KBM-7 (cell line): ENCODE results near the gene MAP2K6.

ENCODE experiments used
- DNase-seq: peaks from one replicate; pipeline ENCODE4 v3.0.0-alpha.2; 2015
- in situ Hi-C: fragments of 300-500 bp; cut with MboI; formaldehyde crosslinking; loops from 2 replicates; pipeline ENCODE4 v1.14.3; 2020; ENCODE audit warnings: low sequenced_read_pairs, low pct_unique_long_range_greater_than_20kb, mixed read lengths

Gene MAP2K6

DNA sequence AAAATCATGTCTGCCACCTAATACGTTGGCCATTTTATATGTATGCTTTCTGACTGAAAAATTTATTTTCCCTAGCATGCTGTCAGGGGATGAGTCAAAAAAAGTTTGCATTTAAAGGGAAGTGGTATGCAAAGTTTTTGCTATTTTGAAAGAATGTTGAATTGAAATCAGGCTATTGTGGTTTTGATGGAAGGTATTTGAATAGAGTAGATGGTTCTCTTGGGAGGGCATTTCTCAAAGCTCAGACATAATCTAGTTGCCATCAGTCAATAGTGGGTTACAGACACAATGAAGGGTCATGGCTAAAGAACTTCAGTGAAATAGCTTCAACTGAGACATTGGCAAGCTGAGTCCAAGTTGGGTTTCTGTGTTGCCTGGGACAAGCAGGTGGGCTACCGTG lies 102.4 kb downstream of the MAP2K6 start:
- in situ Hi-C loops, result no loop called here
- DNase-seq, result no peak

DNA sequence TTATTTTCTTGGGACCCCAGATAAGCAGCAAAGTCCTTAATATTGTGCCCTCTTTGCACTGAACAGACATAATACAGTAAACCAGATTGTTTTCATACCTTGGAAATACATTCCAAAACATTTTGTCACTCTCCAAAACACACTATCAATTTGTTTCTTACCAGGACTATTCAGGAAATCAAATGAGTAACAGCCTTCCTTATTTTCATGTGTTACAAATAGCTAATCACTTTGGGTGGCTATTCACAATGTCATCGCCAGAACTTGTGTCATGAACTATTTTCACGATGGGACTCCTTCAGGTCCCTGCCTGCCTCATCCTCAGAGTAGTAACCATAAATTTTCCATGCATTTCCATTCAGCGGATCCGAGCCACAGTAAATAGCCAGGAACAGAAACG lies 104.5 kb downstream of the MAP2K6 start:
- in situ Hi-C loops, result no loop called here
- no peak for DNase-seq

DNA sequence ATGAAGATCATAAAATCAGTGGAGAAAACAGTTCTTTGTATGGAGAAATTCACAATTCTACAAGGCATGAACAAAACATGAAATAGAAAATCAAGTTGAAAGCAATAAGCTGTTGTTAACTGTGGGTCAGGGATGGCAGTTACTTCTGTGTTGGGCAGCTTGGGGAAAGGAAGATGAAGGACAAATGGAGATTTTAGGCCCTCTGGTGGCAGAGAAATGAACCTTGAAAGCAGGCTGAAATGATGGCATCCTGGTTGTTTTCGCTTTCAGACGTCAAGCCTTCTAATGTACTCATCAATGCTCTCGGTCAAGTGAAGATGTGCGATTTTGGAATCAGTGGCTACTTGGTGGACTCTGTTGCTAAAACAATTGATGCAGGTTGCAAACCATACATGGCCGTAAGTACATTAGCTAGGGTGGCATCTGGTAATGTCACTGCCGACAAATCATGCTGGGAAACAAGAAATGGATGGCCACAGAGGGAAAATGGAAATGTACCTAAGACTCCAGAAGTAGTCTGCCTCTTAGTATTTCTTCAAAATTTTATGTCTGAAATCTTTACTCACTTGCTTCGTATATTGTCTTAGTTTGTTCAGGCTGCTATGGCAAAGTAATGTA lies 108.9 kb downstream of the MAP2K6 start:
- in situ Hi-C loops, result no loop called here
- peak; percentile 65 for DNase-seq

DNA sequence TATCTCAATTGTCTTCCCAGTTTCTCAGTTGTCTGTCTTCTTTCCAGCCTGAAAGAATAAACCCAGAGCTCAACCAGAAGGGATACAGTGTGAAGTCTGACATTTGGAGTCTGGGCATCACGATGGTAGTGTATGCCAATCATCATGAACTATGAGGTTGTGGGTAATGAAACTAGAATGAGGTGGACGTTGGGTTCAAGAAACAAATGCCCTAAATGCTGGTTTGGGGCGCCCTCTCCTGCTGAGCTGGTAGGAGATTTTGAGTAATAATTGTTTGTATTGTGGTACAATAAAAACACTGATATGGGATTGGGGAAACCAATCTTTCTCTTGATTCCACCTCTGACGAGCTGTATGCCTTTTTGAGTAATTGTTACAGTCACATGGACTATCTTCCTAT lies 110.4 kb downstream of the MAP2K6 start:
- peak; percentile 7 for DNase-seq
- in situ Hi-C loops, result no loop called here

DNA sequence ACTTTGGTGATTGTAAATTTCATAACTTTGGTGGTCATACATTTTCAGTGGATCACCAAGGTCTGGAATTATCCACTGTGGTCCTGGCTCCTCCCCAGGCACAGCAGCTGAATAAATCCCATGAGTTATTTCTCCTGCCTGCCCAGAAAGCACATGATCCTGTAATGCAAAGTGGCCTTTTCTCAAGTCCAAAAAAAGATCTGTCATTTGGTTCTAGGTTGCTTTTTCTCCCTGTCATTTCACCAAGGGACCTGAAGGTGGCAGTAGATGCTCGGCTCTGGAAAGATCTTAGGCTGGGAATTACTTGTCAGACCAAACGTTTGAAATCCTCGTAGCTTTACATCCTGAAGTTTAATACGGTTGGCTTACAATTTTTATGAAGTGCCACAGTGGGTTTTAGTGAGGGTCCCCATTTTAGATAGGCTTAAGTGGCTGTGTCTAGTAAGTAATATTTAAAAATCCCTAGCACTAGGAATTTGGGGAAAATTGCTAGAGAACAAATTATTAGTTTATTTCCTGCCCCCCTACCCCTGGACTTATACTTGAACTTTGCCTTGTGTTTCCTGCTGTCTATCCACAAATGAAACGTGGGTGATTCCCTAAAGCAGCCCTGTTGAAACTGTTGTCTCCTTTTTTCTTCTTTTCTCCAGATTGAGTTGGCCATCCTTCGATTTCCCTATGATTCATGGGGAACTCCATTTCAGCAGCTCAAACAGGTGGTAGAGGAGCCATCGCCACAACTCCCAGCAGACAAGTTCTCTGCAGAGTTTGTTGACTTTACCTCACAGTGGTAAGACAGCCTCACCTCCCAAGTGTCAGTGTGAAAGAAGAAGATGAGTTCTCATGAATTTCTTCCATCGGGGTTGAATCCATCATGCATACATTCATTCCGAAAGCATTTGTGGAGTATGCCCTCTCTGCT lies 111.7 kb downstream of the MAP2K6 start:
- peak; percentile 72 for DNase-seq
- in situ Hi-C loops, result no loop called here

DNA sequence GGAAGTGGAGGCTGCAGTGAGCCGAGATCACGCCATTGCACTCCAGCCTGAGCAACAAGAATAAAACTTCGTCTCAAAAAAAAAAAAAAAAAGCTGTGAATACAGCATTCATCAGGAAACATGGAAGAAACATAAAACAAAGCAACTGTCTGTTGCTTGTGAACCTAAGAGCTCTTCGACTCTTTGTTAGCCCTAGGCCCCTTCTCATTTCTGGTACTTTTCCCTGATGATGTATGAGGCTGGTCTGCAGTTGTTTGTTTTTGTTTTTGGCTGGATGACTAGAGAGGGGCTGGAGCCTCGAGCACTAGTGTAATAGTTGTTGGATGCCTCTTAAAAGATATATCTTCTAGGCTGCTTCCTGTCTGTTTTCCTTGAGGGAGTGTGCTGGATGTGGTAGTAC lies 113.5 kb downstream of the MAP2K6 start:
- DNase-seq, result no peak
- in situ Hi-C loops, result no loop called here

DNA sequence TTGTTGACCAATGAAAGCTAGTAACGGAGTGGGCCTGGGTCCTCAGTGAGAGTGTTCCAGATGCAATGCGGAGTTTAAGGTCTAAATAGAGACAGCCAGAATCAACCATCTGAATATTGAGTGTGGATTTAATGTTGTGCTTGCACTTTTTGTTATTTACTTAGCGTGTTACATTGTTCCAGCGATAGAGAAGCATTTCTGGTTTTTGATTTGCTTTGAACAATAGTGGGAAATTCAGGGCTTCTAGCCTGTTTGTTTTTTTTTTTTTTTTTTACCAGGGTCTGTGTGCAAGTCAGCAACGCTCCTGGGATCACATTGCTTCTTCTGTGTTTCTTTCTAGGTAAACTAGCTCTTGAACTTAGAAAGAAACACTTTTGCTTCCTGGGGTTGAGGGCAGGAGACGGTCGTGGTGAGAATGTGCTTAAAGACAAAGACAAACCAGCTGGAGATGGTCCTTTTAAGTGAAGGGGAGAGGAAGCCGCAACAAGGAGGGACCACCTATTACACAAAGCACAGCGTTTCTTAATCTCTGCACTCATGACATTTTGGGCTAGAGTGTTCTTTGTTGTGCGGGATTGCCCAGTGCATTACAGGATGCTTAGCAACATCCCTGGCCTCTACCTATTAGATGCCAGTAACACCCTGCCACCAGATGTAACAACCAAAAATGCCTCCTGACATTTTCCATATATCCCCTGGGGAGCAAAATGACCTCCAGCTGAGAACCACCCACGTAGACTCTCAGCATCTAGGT lies 119.2 kb downstream of the MAP2K6 start:
- in situ Hi-C loops, result no loop called here
- no peak for DNase-seq

DNA sequence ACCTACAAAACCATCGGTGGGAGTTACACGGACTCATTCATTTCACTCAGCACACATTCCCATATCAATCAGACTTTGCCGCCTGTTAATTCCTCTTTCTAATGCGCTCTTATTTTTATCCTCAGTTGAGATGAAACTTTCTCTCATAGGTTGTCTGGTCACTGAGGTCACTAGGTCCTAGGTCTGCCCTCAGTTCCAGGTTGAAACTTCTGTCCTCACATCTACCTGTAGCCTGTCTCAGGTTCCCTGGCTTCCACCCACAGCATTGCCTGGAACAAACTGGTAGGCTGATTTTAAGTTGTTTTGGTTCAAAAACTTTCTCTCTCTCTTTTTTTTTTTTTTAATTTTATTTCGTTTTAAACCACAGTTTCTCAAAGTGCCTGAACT lies 119.7 kb downstream of the MAP2K6 start:
- in situ Hi-C loops, result no loop called here
- no peak for DNase-seq

DNA sequence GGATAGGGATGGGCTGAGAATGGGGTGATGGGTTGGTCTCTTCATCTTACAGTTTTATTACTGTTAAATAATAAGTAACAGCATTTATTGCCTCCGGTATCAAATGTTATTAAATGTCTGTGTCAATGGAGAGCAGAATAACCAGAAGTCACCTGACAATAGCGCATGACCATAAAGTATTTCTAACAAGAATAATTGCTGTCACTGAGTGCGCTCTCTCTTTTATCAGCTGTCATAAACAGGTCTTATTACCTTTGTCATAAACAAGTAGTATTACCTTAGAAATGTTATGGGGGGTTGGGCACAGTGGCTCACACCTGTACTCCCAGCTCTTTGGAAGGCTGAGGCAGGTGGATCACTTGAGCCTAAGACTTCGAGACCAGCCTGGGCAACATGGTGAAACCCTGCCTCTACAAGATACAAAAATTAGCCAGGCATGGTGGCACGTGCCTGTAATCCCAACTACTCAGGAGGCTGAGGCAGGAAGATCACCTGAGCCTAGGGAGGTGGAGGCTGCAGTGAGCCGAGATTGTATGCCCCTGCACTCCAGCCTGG lies 120.6 kb downstream of the MAP2K6 start:
- DNase-seq, result no peak
- in situ Hi-C loops, result no loop called here

DNA sequence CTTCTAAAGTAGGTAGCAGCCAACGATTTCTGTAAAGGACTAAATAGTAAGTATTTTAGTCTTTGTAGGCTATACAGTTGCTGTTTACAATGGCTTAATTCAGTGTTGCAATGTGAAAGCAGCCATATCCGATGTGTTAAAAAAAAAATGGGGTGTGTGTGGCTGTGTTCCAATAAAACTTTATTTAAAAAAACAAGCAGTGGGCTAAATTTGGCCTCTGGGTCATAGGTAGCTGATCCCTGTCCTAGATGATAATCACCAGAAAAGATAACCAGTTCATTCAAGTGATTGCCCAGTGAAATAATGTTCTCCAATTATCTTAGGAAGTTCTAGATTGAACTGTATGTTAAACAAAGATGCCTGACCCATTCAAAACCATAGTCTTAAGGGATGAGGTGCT lies 124.3 kb downstream of the MAP2K6 start:
- DNase-seq, result no peak
- in situ Hi-C loops, result no loop called here

DNA sequence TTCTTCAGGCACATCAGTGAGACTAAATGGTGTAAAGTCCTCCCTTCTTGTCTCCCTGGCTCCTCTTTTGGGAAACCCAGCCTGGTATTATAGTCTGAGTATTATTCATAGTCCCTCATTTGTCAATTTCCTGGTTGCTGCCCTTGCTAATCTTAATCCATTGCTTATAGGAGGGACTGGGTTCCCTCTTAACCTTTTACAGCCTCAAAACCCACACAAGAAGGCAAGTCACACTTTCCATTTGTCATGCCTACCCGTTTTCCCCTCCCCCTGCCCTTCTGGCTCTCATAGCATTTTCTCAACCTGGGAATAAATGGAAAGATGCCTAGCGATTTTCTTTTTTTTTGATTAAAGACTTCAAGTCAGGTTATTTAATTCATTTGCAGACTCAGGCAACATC lies 124.8 kb downstream of the MAP2K6 start:
- no peak for DNase-seq
- in situ Hi-C loops, result no loop called here

DNA sequence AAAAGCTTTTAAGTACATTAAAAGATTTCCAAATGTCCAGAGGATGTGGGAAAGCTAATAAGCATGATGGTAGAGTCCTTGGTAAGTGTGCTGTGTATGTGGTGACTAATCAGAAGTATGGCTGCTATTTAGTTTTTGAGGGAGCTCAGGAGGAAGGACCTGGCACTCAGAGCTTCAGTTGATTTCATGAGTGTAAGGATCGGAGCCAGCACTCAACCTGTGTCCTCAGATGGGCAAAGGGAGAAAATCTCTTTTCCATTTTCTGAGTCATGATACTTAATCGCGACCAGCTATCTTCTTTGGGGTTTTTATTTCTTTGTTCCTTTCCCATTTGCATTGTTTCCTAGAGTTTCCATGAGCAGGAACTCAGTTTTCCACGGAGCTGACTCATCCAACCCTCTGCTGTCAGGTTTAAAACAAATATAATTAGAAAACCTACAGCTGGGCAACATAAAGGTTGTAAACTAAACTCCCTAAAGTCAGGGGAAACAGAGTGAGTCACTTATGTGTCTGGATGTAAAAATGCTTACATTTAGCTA lies 125.4 kb downstream of the MAP2K6 start:
- DNase-seq, result no peak
- in situ Hi-C loops, result no loop called here

DNA sequence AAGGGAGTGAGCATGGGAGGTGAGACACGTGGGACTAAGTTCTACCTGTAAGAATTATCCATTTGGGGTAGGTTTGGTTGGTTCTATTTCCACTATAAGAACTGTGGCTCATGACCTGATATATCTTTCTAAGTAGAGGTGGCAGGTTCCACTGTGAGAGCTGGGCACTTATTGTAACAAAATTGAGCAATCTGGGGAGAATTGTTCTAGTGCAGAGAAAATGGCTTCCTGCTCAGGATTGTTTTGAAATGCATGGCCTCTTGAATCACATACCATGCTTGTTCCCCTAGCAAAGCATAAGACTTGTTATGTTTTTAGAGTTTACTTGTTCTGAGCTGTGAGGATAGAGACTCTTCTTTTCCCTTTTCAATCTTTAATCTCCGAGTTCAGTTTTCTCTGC lies 125.9 kb downstream of the MAP2K6 start:
- no peak for DNase-seq
- in situ Hi-C loops, result no loop called here

DNA sequence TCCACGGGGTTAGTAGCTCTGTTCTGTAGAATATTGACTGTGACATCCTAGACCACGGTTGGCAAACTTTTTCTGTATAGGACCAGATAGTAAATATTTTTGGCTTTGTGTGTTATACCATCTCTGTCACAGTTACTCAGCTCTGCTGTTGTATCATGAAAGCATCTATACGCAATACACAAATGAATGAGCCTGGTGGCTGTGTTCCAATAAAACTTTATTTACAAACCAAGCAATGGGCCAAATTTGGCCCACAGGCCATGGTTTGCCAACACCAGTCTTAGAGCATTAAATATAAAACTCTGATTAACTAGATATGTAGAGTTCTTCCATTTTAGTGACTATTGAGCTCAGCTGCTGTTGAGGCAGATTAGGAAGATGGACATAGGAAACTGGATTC lies 132.7 kb downstream of the MAP2K6 start:
- in situ Hi-C loops, result no loop called here
- DNase-seq, result no peak

DNA sequence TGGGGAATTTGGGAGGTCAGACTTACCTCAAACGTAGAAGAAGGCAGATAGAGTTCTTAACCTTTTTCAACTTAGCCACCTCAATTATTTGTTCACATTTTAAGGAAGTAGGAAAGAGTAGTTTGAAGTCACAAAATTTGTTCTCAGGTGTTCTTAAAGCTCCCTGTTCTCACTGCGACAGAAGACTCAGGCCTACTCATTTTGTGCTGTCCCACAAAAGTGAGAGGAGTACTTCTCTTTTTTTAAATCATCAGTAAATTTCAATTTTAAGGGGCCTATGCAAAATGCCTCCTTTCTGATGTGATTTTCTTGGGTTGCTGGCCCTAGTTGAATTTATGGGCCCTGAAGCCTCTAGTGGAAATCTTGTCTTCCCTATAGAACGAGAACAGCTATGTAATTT lies 133.4 kb downstream of the MAP2K6 start:
- in situ Hi-C loops, result no loop called here
- no peak for DNase-seq

DNA sequence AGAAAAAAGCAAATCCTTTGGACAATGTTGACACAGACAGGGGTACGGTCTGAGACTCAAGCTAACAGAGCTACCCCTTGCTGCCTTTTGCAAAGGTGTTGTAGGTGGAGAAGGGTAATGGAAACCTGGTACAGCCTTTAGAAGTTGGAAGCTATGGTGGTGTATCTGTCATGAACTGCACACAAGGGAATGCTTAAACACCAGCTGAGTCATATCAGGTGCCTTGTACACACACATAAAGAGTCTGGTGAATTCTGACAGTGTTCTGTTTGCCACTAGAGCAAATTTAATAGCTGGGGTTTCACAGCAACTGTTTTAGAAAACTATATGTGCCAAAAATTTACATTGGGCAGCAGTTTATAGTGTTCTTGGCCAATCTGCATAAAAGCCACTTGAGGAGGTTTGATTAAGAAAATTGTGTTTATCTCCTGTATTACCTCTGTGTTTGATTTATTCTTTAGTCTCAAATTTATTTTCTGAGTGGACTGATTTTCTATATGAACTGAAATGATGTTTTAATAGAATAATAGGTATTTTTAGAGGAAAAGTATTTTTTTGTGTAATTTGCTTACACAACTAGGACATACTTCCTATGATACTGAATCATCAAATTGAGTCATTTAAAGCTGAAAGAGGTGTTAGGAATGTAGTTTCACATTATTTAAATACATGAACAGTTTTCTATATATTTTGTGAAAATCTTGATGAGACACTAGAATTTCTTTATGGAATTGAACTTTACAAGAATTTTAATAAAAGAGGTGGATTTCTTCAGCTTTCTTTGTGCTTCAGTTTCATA lies 136.9 kb downstream of the MAP2K6 start:
- in situ Hi-C loops, result no loop called here
- no peak for DNase-seq

DNA sequence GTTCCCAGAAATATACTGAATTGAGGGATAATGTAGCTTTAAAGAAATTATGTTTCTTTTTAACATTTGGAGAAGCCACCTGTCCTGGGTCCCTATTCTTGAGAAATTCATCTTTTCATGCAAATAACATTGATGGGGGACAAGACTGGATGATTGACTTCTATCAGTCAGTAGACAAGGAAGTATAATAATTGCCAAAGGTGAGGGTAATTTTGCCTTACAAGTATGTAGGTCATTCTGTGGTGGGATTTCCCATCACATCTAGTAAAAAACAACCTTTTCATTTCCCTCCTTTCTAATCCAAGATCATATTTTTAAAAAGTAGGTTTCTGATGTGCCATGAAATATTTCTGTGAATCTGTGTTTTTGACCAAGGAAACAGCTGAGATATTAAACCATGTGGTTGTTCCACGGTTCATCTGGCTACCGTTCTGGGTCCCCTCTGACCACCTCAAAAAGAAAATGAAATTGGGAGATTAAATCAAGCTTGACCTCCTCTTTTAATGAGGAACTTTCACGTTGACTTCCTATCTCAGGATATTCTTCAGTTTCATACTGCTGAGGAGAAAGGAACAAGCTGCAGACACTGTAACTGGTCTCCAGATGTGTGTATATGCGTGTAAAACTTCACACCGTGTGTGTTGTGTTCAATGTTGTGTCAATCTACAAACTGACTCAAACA lies 138.6 kb downstream of the MAP2K6 start:
- DNase-seq, result no peak
- in situ Hi-C loops, result no loop called here

DNA sequence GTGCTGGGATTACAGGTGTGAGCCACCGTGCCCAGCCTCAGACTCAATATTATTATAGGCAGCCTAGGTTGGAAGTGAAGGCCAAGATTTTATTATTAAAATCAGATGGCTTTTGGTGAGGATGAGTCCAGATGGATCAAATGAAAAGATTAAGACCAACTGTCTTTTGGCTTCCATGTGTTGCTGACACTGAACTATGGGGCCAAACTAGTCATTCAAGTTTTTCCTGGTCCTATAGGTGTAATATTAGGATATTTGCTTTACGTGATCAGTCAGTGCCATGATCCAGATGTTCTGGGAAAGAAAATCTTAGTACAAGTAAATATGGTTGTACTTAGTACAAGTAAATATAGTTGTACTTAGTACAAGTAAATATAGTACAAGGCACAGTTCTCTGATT lies 140.6 kb downstream of the MAP2K6 start:
- in situ Hi-C loops, result no loop called here
- no peak for DNase-seq
